Left colon (tissue), 2 donors: ENCODE measurements around the gene PDCD1. TPM values are rescaled to one million over a fixed set of nuclear protein-coding genes. Genes with fewer than 3 reads are reported as not detected.
"Not testable (repeated sequence)": the region's sequence is repeated elsewhere in the genome, so short reads cannot be mapped to it uniquely, and the experiment has no call there.

Source experiments
- ATAC-seq: fragments of 200-7000 bp; cut with Tn5 transposase; one replicate; pipeline ENCODE4 v1.9.1; 2020; ENCODE audit warnings: mild to moderate bottlenecking, moderate library complexity
- DNase-seq, 2 donors: peaks; one replicate each; pipeline ENCODE4 v3.0.0-alpha.2; 2020
- intact Hi-C, 2 donors: fragments of 100-400 bp; cut with DNase I in 1 of 2; cut with micrococcal nuclease in 1 of 2; formaldehyde crosslinking; loops; one replicate each; pipeline versions ENCODE4 v1.11.2 to v1.14.0; 2022; cut with DNase I, micrococcal nuclease
- total RNA-seq, 2 donors: library from RNA; stranded (reverse); fragmentation: NEBNext Ultra II Directional; extraction: Animal tissue kit (Norgen Biotek cat#: 25700); gene quantifications; one replicate each; pipeline ENCODE4 v1.2.1, GENCODE V29; 2021
- donor health status: DM: no; HTN: no; CAD: no.
- donor health status: DM: yes; HTN: yes; CAD: no.

Gene PDCD1
- total RNA-seq, 2 donors from 2014 or later, result 0.36 TPM; not detected in 1

DNA sequence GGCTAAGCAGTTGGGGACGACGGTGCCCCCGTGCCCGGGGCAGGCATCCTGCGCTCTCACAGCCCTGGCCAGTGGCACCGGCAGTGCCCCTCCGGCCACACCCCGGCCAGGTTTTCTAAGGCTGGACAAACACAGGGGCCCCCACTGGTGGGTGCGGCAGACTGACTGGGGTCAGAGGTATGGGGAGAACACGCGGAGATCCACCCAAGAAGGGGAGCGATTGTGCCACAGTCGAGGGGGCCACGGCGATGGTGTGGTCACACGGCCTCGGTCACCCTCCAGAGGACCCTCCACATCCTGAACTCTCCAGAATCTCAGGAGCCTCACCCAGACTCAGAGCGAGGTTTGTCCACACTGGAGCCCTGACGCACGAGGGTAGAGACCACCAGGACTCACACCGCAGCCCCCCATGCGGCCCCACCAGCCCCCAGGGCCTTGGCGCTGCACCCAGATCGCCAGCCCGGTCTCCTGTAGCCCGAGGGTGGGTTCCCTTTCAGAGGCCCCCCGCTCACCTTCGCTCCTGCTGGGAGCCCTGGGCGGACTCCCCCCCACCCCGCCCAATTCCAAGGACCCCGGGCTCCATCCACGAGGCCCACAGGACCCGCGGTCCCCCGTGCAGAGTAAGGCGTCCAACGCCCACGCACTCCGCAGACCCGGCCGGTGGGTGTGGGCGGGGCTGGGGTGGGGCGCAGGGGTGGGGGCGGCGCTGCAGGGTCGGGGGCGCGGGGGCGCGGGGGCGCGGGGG is 15.2 kb downstream of the PDCD1 start:
- intact Hi-C loops, result no loop called here
- DNase-seq, result no peak
- no peak for ATAC-seq

DNA sequence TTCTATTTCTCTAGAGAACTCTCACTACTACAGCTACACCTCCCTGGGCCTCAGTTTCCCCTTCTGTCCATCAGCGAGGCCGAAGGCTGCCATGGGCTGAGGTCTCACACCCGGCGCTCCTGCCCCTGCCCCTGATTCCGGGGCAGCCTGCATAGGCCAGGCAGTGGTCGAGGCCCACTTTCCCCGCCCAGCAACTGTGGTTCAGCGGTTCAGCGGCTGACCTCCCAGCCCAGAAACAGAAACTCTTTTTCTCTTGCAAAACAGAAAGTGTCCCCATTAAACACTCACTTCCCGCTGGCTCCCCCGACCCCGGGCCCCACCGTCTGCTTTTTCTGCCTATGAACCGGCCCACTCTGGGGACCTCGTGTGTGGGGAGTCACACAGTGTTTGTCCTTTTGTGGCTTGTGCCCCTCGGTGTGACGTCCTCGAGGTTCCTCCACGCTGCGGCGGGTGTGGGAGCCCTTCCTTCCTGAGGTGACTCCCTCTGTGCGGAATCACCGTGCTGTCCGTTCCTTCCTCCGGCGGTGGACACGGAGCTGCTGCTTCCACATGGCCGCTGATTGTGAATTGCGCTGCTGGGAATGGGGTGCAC is 16.0 kb downstream of the PDCD1 start:
- peak; percentile 52 to 59 for DNase-seq

GRCh38 chr2:241842067-241842415 is 16.7 kb downstream of the PDCD1 start:
- intact Hi-C loops, result no loop called here
- ATAC-seq, result no peak

More for the DNA sequence above, 16.0 kb downstream of the PDCD1 start:
- ATAC-seq, result no peak
- intact Hi-C loops, result no loop called here

DNA sequence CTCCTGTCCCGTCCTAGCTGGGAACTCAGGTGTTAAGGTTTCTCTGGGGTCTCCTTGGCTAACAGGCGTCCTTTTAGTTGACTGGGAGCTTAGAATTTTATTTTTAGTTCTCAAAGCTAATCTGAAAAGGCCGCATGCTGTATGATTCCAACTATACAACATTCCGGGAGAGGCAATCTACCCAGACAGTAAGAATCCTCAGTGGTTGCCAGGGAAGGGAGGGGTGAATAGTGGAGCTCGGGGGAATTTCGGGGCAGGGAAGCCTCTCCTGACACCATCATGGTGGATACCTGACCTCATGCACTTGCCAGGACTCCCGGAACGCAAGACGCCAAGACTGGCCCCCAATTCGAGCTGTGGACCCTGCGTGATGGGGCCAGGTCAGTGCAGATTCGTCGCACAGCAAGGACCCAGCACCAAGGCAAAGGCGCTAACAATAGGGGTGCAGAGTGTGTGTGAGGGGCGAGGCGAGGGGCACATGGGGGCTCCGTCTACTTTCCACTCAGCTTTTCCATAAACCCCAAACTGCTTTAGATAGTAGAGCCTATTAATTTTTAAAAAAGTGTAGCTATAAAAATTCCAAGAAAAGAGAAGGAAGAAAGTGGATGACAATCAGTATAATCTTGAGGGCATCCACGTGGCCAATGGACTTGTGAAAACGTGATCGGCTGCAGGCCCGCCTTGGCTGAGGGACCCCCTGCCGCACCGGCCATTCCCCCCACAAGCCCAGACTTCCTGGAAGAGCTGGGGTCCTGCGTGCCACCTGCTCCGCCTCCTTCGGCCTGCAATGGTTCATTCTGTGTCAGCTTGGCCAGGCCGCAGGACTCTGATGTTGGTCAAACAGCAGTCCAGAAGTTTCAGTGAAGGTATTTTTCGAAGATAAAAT is 17.3 kb downstream of the PDCD1 start:
- DNase-seq (peak in 1 of 2 donors; percentile 19), ATAC-seq (no peak)
- intact Hi-C loops, result no loop called here

More at GRCh38 chr2:241842067-241842415, 16.7 kb downstream of the PDCD1 start:
- peak in 1 of 2 donors; percentile 13 for DNase-seq

GRCh38 chr2:241837197-241837965 is 21.3 kb downstream of the PDCD1 start:
- no peak for ATAC-seq
- intact Hi-C loops, result no loop called here
- DNase-seq, result no peak

- intact Hi-C loops, result no loop called here
- ATAC-seq (no peak), DNase-seq (no peak)
Observed at GRCh38 chr2:241836292-241836691, 22.4 kb downstream of the PDCD1 start.

DNA sequence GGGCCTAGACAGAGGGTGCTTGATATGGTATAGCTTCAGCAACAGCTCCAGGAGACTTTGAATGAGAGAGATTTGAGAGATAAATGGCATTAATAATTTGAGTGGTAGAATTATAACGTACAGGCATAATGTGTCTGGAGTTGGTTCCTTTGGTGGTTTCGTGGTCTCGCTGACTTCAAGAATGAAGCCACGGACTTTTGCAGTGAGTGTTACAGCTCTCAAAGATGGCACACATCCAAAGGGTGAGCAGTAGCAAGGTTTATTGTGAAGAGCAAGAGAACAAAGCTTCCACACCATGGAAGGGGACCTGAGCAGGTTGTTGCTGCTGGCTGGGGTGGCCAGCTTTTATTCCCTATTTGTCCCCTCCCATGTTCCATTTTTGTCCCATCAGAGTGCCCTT is 23.1 kb downstream of the PDCD1 start:
- no peak for DNase-seq
- no peak for ATAC-seq
- intact Hi-C loops, result no loop called here

GRCh38 chr2:241834527-241835210 is 24.0 kb downstream of the PDCD1 start:
- ATAC-seq (no peak), DNase-seq (no peak)
- intact Hi-C loops, result no loop called here

DNA sequence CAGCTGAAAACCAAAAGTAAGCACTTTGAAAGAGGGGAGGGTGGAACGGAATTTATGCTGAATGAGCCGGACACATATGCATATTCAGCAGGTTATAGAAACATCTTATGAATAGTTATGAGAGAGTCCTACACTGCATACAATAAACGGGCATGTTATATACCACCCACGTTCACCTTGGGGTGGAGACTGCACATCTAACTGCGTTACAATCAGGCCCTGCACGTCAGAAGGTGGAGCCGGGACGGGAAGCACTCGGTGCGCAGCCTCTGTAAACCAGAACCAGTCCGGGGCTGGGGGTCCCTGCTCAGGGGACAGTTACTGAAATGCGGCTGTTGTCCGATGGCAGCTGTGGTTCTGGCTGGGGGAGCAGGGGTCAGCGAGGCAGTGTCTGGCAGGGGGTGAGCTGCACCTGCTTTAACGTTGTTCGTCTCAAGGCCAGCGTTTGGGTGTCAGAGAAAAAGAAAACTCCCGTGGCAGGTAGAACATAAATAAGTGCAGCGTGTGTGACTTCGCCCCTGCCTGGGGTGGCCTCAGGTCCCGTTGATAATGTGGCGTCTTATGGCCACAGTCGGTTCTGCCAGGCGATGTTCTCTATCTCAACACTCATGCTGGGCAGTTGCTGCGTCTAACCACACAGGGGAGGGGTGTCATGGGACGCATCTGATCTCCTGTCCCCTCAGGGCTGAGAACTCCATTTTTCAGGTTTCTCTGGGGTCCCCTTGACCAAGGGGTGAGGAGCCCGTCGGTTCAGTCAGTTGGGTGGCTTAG is 24.8 kb downstream of the PDCD1 start:
- ATAC-seq, intact Hi-C loops, DNase-seq: not testable (repeated sequence)

- intact Hi-C loops, result no loop called here
- no peak for DNase-seq
- ATAC-seq, result no peak
Observed at GRCh38 chr2:241833101-241833663, 25.5 kb downstream of the PDCD1 start.

DNA sequence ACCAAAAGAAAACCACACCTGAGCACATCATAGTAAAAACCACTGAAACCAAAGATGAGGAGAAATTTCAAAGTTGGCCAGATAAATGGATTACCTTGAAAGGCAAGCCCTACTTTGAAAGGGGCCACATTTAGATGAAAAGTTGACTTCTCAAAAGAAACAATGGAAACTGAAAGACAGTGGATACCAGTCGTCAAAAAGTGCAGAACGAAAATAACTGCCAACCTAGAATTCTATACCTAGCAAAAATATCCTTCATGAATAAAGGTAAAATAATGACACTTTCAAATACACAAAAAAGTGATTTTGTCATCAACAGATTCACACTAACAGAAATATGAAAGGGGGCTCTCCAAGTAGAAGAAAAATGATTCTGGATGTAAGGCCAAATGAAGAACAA is 31.3 kb downstream of the PDCD1 start:
- ATAC-seq (no peak), DNase-seq (no peak)
- intact Hi-C loops, result no loop called here

DNA sequence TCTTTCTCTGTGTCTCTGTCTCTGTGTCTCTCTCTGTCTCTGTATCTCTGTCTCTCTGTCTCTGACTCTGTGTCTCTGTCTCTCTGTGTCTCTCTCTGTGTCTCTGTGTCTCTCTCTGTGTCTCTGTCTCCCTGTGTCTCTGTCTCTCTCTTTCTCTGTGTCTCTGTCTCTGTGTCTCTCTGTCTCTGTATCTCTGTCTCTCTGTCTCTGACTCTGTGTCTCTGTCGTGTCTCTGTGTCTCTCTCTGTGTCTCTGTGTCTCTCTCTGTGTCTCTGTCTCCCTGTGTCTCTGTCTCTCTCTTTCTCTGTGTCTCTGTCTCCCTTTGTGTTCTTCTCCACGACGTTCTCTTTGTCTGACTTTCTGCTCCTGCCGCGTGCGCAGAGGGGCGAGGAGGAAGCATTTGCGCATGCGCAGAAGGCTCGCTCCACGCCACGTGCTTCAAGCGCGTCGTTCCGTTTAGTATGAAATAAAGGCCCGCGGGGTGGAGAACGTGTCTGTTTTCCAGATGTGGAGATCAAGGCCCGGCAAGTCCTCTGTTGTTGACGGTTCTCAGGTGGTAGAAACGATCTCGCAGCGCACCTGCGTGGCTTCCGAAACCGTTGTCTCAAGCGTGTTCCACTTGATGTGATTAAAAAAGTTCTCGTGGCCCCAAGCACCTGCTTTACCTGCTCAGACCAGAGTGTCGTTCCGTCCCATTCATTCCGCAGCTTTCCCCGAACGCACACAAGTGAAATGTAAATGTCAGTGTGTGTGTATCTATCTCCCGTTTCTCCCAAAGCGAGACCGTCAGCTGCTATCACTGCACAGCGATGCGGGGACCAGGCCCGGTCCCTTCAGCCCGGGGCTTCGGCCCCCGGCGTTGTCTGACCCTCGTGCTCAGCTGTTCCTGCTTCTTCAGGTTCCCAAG is 34.9 kb downstream of the PDCD1 start:
- ATAC-seq, intact Hi-C loops: not testable (repeated sequence)
- peak in 1 of 2 donors; percentile 12 for DNase-seq

- ATAC-seq, result no peak
- intact Hi-C loops, result no loop called here
- no peak for DNase-seq
Observed at GRCh38 chr2:241822264-241822623, 36.5 kb downstream of the PDCD1 start.

- intact Hi-C loops, result no loop called here
- no peak for ATAC-seq
- DNase-seq, result peak in 1 of 2 donors; percentile 20
Observed at GRCh38 chr2:241821460-241822263, 37.0 kb downstream of the PDCD1 start.

DNA sequence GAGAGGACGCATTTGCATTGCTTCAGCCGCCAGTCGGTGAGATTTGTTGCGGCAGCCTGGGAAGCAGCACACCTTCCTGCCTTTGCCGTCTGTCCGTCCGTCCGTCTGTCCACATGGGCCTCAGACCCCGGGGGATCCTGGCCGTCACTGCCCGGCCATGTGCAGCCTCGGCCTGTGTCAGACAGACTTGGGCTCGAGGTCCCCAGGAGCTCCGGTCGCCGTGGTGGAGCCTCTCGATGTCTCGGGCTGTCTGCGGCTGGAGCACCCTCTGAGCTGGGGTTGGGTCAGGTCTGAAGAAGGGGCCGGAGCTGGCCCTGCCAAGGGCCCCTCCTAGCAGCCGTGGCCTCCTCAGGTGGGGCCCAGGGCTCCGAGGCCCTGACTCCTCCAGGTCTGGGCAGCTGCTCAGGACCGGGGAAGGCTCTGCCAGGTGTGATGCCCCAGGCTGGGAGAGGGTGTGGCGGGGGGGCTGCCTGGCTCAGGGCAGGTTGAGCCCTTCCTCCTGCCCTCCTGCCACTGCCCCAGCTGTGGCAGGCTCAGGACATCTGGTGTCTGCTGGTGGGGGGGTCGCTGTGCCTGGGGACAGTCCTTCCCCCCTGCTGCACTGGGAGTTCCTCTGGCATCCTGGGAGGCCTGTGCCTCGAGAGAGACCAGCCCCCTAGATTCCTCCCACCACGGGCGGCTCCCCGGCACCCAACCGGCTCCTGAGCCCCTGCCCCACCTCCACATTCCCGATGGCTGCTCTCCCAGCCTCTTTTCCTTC is 37.9 kb downstream of the PDCD1 start:
- no peak for ATAC-seq
- intact Hi-C loops, result no loop called here
- peak in 1 of 2 donors; percentile 17 for DNase-seq
